ENCODE data around the gene TMEM151B. TPM values are rescaled to one million over a fixed set of nuclear protein-coding genes. Genes with fewer than 3 reads are reported as not detected.
"Not testable (repeated sequence)": the region's sequence is repeated elsewhere in the genome, so short reads cannot be mapped to it uniquely, and the experiment has no call there.

The TMEM151B gene
- total and polyA plus RNA-seq, 2 donors from 2014 or later: not detected

DNA sequence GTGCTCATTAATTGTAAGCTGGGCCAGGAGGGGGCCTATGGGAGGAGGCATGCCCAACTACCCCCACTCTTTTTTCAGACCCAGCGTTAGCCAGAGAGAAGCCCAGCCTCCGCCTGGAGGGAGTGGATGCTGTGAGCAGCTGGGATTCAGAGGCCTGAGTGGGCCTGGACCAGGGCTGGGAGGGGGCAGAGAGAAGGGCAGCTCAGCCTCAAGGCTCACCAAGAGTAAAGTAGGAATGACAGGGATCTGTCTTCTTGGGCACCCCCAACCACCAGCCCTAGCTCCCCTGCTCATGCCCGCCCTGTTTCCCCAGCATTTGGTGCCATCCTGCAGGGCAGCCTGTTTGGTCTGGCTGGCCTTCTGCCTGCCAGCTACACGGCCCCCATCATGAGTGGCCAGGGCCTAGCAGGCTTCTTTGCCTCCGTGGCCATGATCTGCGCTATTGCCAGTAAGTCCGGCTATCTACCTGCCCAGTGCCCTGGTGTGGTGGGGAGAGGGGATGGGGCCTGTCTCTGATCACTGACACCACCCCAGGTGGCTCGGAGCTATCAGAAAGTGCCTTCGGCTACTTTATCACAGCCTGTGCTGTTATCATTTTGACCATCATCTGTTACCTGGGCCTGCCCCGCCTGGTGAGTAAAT is 40.1 kb upstream of the TMEM151B start:
- Histone ChIP-seq H3K4me3 (ENCODE audit: low read length in 3 of 3) (no peak overlapping the region), H3K27ac (ENCODE audit: low read depth in 2 of 2, low read length in 2 of 2) (no peak overlapping the region), H3K9ac (ENCODE audit: low read length in 3 of 3) (no peak overlapping the region), H3K4me1 (ENCODE audit: control insufficient read depth in 2 of 3, insufficient read depth in 2 of 3, low read depth in 1 of 3, low read length in 3 of 3) (peaks cover 0 to 31% (median 27%) of the 10 kb centered on the region in 3 donors), H3K36me3 (ENCODE audit: control insufficient read depth in 2 of 3, insufficient read depth in 3 of 3, low read length in 3 of 3) (peaks cover 0 to 5% (median 0%) of the 10 kb centered on the region in 3 donors), H3K27me3 (ENCODE audit: control insufficient read depth, insufficient read depth, low read length) (no peaks in the 10 kb centered on the region), H3K9me3 (ENCODE audit: control insufficient read depth in 2 of 3, insufficient read depth in 1 of 3, low read length in 3 of 3) (no peaks in the 10 kb centered on the region)
- intact Hi-C loops (cut with DNase I): no loop called here
- TF ChIP-seq, protein P1, sequence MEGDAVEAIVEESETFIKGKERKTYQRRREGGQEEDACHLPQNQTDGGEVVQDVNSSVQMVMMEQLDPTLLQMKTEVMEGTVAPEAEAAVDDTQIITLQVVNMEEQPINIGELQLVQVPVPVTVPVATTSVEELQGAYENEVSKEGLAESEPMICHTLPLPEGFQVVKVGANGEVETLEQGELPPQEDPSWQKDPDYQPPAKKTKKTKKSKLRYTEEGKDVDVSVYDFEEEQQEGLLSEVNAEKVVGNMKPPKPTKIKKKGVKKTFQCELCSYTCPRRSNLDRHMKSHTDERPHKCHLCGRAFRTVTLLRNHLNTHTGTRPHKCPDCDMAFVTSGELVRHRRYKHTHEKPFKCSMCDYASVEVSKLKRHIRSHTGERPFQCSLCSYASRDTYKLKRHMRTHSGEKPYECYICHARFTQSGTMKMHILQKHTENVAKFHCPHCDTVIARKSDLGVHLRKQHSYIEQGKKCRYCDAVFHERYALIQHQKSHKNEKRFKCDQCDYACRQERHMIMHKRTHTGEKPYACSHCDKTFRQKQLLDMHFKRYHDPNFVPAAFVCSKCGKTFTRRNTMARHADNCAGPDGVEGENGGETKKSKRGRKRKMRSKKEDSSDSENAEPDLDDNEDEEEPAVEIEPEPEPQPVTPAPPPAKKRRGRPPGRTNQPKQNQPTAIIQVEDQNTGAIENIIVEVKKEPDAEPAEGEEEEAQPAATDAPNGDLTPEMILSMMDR (IDR thresholded peaks at IDR 0.05; ENCODE audit: borderline replicate concordance, extremely low read depth, insufficient read depth): no peak
- FAIRE-seq (no peak), DNase-seq (no peak)

DNA sequence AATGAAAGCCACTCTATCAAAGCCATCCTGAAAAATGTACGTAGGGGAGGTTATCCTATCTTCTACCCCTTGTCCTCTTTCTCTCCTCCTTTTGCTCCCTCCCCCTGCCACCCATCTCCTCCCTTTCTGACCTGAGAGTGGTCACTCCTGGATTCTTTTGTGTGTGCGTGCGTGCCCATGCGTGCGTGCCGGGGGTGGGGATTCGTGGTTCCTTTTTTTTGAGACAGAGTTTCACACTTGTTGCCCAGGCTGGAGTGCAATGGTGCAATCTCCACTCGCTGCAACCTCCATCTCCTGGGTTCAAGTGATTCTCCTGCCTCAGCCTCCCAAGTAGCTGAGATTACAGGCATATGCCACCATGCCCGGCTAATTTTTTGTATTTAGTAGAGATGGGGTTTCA is 38.8 kb upstream of the TMEM151B start:
- H3K36me3 ChIP-seq (ENCODE audit: control insufficient read depth in 2 of 3, insufficient read depth in 3 of 3, low read length in 3 of 3); H3K9ac ChIP-seq (ENCODE audit: low read length in 3 of 3); H3K4me3 ChIP-seq (ENCODE audit: low read length in 3 of 3); intact Hi-C loops (cut with DNase I); DNase-seq; H3K9me3 ChIP-seq (ENCODE audit: control insufficient read depth in 2 of 3, insufficient read depth in 1 of 3, low read length in 3 of 3); H3K27me3 ChIP-seq (ENCODE audit: control insufficient read depth, insufficient read depth, low read length); H3K27ac ChIP-seq (ENCODE audit: low read depth in 2 of 2, low read length in 2 of 2); FAIRE-seq: not testable (repeated sequence)
- H3K4me1 ChIP-seq (ENCODE audit: control insufficient read depth in 2 of 3, insufficient read depth in 2 of 3, low read depth in 1 of 3, low read length in 3 of 3): peaks cover 0 to 28% (median 24%) of the 10 kb centered on the region in 3 donors

DNA sequence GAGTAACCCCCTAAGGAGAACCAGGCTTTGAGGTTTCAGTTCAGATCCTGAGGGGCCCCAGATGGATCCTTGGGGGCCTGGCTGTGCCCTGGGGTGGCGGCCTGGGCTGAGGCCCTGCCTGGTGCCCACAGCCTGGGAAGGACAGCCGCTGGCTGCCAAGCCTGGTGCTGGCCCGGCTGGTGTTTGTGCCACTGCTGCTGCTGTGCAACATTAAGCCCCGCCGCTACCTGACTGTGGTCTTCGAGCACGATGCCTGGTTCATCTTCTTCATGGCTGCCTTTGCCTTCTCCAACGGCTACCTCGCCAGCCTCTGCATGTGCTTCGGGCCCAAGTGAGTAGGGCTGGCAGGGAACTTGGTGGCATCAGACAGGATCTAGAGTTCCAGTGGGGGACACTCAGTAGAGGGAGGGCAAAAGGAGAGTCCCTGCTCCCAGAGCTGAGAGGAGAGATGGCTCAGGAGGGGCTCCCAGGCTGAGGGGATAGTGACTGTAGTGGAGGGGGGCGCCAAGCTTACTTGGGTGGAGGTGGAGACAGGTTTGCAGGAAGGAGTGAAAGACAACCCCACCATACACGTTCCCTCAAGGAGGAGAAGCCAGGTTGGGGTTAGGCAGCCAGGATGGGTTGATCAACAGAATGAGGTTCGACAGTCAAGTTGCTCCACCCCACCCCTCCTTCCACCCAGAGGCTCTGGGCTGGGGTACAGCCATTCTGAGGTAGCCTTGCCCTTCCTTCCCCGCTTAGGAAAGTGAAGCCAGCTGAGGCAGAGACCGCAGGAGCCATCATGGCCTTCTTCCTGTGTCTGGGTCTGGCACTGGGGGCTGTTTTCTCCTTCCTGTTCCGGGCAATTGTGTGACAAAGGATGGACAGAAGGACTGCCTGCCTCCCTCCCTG is 37.3 kb upstream of the TMEM151B start:
- Histone ChIP-seq H3K27me3 (ENCODE audit: control insufficient read depth, insufficient read depth, low read length) (no peaks in the 10 kb centered on the region), H3K9me3 (ENCODE audit: control insufficient read depth in 2 of 3, insufficient read depth in 1 of 3, low read length in 3 of 3) (no peaks in the 10 kb centered on the region), H3K27ac (ENCODE audit: low read depth in 2 of 2, low read length in 2 of 2) (no peak overlapping the region), H3K9ac (ENCODE audit: low read length in 3 of 3) (no peak overlapping the region), H3K4me1 (ENCODE audit: control insufficient read depth in 2 of 3, insufficient read depth in 2 of 3, low read depth in 1 of 3, low read length in 3 of 3) (peaks cover 0 to 28% (median 24%) of the 10 kb centered on the region in 3 donors), H3K4me3 (ENCODE audit: low read length in 3 of 3) (no peak overlapping the region), H3K36me3 (ENCODE audit: control insufficient read depth in 2 of 3, insufficient read depth in 3 of 3, low read length in 3 of 3) (peaks cover 0 to 5% (median 0%) of the 10 kb centered on the region in 3 donors)
- FAIRE-seq (no peak), DNase-seq (no peak)
- intact Hi-C loops (cut with DNase I): no loop called here
- TF ChIP-seq, protein P1 (IDR thresholded peaks at IDR 0.05; ENCODE audit: borderline replicate concordance, extremely low read depth, insufficient read depth): no peak

DNA sequence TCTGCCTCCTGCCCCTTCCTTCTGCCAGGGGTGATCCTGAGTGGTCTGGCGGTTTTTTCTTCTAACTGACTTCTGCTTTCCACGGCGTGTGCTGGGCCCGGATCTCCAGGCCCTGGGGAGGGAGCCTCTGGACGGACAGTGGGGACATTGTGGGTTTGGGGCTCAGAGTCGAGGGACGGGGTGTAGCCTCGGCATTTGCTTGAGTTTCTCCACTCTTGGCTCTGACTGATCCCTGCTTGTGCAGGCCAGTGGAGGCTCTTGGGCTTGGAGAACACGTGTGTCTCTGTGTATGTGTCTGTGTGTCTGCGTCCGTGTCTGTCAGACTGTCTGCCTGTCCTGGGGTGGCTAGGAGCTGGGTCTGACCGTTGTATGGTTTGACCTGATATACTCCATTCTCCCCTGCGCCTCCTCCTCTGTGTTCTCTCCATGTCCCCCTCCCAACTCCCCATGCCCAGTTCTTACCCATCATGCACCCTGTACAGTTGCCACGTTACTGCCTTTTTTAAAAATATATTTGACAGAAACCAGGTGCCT is 36.6 kb upstream of the TMEM151B start:
- FAIRE-seq (no peak), DNase-seq (no peak)
- H3K36me3 ChIP-seq (ENCODE audit: control insufficient read depth in 2 of 3, insufficient read depth in 3 of 3, low read length in 3 of 3): peaks cover 0 to 5% (median 0%) of the 10 kb centered on the region in 3 donors
- H3K27me3 ChIP-seq (ENCODE audit: control insufficient read depth, insufficient read depth, low read length): no peaks in the 10 kb centered on the region
- intact Hi-C loops (cut with DNase I): no loop called here
- no peak overlapping the region for H3K27ac ChIP-seq (ENCODE audit: low read depth in 2 of 2, low read length in 2 of 2)
- H3K9me3 ChIP-seq (ENCODE audit: control insufficient read depth in 2 of 3, insufficient read depth in 1 of 3, low read length in 3 of 3): no peaks in the 10 kb centered on the region
- TF ChIP-seq, protein P1 (IDR thresholded peaks at IDR 0.05; ENCODE audit: borderline replicate concordance, extremely low read depth, insufficient read depth): no peak
- no peak overlapping the region for H3K9ac ChIP-seq (ENCODE audit: low read length in 3 of 3)
- peaks cover 0 to 28% (median 27%) of the 10 kb centered on the region in 3 donors for H3K4me1 ChIP-seq (ENCODE audit: control insufficient read depth in 2 of 3, insufficient read depth in 2 of 3, low read depth in 1 of 3, low read length in 3 of 3)
- H3K4me3 ChIP-seq (ENCODE audit: low read length in 3 of 3): no peak overlapping the region

All from kidney (tissue), 14 donors.